Sigmoid colon (tissue), 7 donors: Measurements from ENCODE around the gene DNAJC15. TPM values are rescaled to one million over a fixed set of nuclear protein-coding genes. Genes with fewer than 3 reads are reported as not detected.
"Not testable (repeated sequence)": the region's sequence is repeated elsewhere in the genome, so short reads cannot be mapped to it uniquely, and the experiment has no call there.

Experiments used
- DNase-seq: peaks from one replicate; pipeline ENCODE4 v3.0.0-alpha.2; 2019
- H3K27ac ChIP-seq, 4 donors: fragments of 200-600 bp; sonication (generic); one replicate each; pipeline ENCODE4 v1.5.1; 2016 to 2019; ENCODE audit warnings: mild to moderate bottlenecking in 1 of 4
- H3K27me3 ChIP-seq, 3 donors: fragments of 200-600 bp; sonication (generic); one replicate each; pipeline ENCODE4 v1.5.1; 2019; ENCODE audit warnings: mild to moderate bottlenecking in 1 of 3
- H3K36me3 ChIP-seq, 4 donors: fragments of 200-600 bp; sonication (generic); one replicate each; pipeline ENCODE4 v1.5.1; 2016 to 2019
- H3K4me1 ChIP-seq, 4 donors: fragments of 200-600 bp; sonication (generic); one replicate each; pipeline ENCODE4 v1.5.1; 2017 to 2019
- H3K4me3 ChIP-seq, 4 donors: fragments of 200-600 bp; sonication (generic); one replicate each; pipeline ENCODE4 v1.5.1; 2017 to 2019; ENCODE audit warnings: mild to moderate bottlenecking in 2 of 4, moderate library complexity in 1 of 4
- H3K9me3 ChIP-seq, 4 donors: fragments of 200-600 bp in 3 of 4; sonication (generic) in 3 of 4; one replicate each; pipeline versions ENCODE4 v1.5.1 to v1.6.1; 2013 to 2019
- EP300 ChIP-seq, 4 donors: sonication (generic); formaldehyde crosslinking; IDR thresholded peaks; one replicate each; pipeline ENCODE4 v1.6.1; 2017; ENCODE audit warnings: antibody characterized with exemption in 4 of 4
- POLR2A ChIP-seq, 2 donors: fragments of 450-650 bp; IDR thresholded peaks; one replicate each; pipeline ENCODE4 v1.6.1; 2016; ENCODE audit warnings: antibody characterized with exemption in 2 of 2, mild to moderate bottlenecking in 2 of 2, moderate library complexity in 2 of 2
- POLR2AphosphoS5 ChIP-seq, 4 donors: sonication (generic); formaldehyde crosslinking; IDR thresholded peaks; one replicate each; pipeline ENCODE4 v1.6.1; 2017; ENCODE audit warnings: antibody characterized with exemption in 4 of 4
- WGBS, 2 donors: extraction: QIAGEN DNeasy Blood & Tissue Kit; methylation state at CpG; one replicate each; pipeline ENCODE4 v1.1.7; 2013; 5-methylcytosine and 5-hydroxymethylcytosine counted together
- intact Hi-C: fragments of 100-400 bp; cut with DNase I; formaldehyde crosslinking; loops from one replicate; pipeline ENCODE4 v1.15.1; 2023
- polyA plus RNA-seq, 3 donors: library from polyadenylated mRNA; stranded (reverse); fragments of 200-250 nt; gene quantifications; one replicate each; pipeline ENCODE4 v1.2.3, GENCODE V29; 2013
- total RNA-seq, 4 donors: library from RNA; depleted of rRNA; stranded (reverse); fragments of >200 nt; gene quantifications; one replicate each; pipeline ENCODE4 v1.1.0, GENCODE V29; 2016
- TF ChIP-seq, protein P1 (sequence below), 4 experiments: fragments of 450-650 bp in 3 of 4; fragments of 200-600 bp in 1 of 4; IDR thresholded peaks; one replicate each; pipeline ENCODE4 v1.5.1; 2016 to 2019; ENCODE audit warnings: antibody characterized with exemption in 4 of 4, mild to moderate bottlenecking in 3 of 4, moderate library complexity in 2 of 4
- donor health status: healthy with polysubstance abuse.
- donor health status: Bipolar disorder and iron deficiency.
- donor health status: healthy.

Gene DNAJC15
- total and polyA plus RNA-seq, 7 donors: 13.6 to 38.8 (median 15.3) TPM

DNA sequence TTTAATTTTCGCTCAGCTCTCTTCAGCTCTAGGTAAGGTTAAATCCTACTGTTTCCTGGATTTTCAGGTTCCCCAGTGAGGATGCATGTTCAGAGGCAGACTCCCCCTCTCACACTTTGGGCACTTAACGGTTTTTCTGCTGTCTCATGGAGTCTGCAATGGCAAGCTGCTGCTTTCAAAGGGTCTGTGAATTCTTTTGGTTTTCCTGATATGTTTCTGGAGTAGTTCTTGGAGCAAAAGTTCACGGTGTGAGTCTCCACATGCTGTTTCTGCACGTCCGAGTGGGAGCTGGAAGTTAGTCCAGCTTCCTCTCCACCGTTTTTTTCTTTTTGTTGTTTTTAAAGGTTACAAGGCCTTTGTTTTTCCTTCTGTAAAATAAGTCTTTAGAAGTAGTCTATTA, 35.4 kb downstream of the DNAJC15 start:
- no peak overlapping the region for H3K4me3 ChIP-seq
- intact Hi-C loops: no loop called here
- 89 to 91% methylated on average over 6 of the region's 6 CpGs for WGBS, 2 donors
- H3K4me1 ChIP-seq: peaks cover 0 to 50% (median 30%) of the 10 kb centered on the region in 4 donors
- peak overlapping the region in 1 of 4 donors; percentile 15 for H3K27ac ChIP-seq
- H3K27me3 ChIP-seq: no peaks in the 10 kb centered on the region
- no peak for TF ChIP-seq EP300 (IDR thresholded peaks at IDR 0.05)
- TF ChIP-seq, protein P1, sequence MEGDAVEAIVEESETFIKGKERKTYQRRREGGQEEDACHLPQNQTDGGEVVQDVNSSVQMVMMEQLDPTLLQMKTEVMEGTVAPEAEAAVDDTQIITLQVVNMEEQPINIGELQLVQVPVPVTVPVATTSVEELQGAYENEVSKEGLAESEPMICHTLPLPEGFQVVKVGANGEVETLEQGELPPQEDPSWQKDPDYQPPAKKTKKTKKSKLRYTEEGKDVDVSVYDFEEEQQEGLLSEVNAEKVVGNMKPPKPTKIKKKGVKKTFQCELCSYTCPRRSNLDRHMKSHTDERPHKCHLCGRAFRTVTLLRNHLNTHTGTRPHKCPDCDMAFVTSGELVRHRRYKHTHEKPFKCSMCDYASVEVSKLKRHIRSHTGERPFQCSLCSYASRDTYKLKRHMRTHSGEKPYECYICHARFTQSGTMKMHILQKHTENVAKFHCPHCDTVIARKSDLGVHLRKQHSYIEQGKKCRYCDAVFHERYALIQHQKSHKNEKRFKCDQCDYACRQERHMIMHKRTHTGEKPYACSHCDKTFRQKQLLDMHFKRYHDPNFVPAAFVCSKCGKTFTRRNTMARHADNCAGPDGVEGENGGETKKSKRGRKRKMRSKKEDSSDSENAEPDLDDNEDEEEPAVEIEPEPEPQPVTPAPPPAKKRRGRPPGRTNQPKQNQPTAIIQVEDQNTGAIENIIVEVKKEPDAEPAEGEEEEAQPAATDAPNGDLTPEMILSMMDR (IDR thresholded peaks at IDR 0.05): no peak
- no peak for TF ChIP-seq POLR2A (IDR thresholded peaks at IDR 0.05)
- no peak for TF ChIP-seq POLR2AphosphoS5 (IDR thresholded peaks at IDR 0.05)
- DNase-seq: no peak
- H3K9me3 ChIP-seq: no peaks in the 10 kb centered on the region
- H3K36me3 ChIP-seq: no peaks in the 10 kb centered on the region

DNA sequence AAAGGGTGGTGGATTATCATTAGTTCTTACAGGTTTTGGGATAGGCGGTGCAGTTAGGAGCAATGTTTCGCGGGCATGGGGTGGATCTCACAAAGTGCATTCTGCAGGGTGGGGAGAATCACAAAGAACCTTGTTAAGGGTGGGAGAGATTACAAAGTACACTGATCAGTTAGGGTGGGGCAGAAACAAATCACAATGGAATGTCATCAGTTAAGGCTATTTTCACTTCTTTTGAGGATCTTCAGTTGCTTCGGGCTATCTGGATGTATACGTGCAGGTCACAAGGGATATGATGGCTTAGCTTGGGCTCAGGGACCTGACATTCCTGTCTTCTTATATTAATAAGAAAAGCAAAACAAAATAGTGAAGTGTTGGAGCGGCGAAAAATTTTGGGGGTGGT, 36.4 kb downstream of the DNAJC15 start:
- H3K9me3 ChIP-seq, DNase-seq, H3K36me3 ChIP-seq, intact Hi-C loops, H3K4me3 ChIP-seq, H3K27me3 ChIP-seq, H3K27ac ChIP-seq: not testable (repeated sequence)
- whole genome bisulfite sequencing, 2 donors: 91 to 96% methylated on average over 7 of the region's 7 CpGs
- peaks cover 0 to 41% (median 21%) of the 10 kb centered on the region in 4 donors for H3K4me1 ChIP-seq

- DNase-seq: not testable (repeated sequence)
- 94 to 95% methylated on average over 4 of the region's 4 CpGs for WGBS, 2 donors
Measured at GRCh38 chr13:43060806-43061205, 37.4 kb downstream of the DNAJC15 start.

DNA sequence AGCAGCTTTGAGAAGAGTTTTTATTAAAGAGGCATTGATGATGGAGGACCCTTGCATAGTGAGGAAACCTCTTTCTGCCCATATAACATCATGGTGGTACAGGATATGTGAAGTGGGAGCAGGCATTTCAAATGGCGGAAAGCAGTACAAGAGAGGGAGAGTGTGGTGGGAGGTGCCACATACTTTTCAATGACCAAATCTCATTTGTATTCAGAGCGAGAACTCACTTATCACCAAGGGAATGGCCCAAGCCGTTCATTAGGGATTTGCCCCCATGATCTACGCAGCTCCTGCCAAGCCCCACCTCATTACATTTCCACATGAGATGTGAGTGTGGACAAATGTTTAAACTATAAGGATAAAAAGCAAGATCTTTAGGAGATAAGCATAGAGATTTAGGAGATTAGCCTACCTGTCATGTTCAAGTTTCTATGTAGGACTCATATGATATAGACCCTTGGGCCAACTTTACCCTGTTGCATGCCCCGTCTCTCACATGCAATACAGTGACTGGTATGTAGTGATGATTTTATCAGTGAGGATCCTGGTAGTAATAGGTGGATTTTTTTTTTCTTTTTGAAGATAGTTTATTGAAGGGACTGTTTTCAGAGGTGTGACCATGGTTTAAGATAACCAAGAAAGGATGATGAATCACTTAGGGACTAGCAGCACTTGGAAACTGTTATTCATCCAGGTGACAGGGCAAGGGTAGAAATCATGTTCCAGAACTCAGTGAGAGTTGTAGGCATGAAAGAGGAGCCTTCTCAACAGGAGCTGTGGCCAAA, 38.3 kb downstream of the DNAJC15 start:
- no peak for TF ChIP-seq EP300 (IDR thresholded peaks at IDR 0.05)
- no peak for TF ChIP-seq POLR2A (IDR thresholded peaks at IDR 0.05)
- TF ChIP-seq, protein P1 (IDR thresholded peaks at IDR 0.05): no peak
- TF ChIP-seq POLR2AphosphoS5 (IDR thresholded peaks at IDR 0.05): no peak
- 96 to 97% methylated on average over 5 of the region's 5 CpGs for WGBS, 2 donors
- H3K9me3 ChIP-seq: no peaks in the 10 kb centered on the region
- intact Hi-C loops: no loop called here
- H3K36me3 ChIP-seq: peaks cover 0 to 3% (median 0%) of the 10 kb centered on the region in 4 donors
- no peak for DNase-seq
- H3K4me1 ChIP-seq: peaks cover 0 to 28% (median 15%) of the 10 kb centered on the region in 4 donors
- no peaks in the 10 kb centered on the region for H3K27me3 ChIP-seq
- H3K4me3 ChIP-seq: no peak overlapping the region
- H3K27ac ChIP-seq: no peak overlapping the region

More at GRCh38 chr13:43060806-43061205, 37.4 kb downstream of the DNAJC15 start:
- H3K4me1 ChIP-seq: peaks cover 0 to 36% (median 18%) of the 10 kb centered on the region in 4 donors
- H3K27ac ChIP-seq, H3K4me3 ChIP-seq, H3K36me3 ChIP-seq, H3K27me3 ChIP-seq, intact Hi-C loops, H3K9me3 ChIP-seq: not testable (repeated sequence)

DNA sequence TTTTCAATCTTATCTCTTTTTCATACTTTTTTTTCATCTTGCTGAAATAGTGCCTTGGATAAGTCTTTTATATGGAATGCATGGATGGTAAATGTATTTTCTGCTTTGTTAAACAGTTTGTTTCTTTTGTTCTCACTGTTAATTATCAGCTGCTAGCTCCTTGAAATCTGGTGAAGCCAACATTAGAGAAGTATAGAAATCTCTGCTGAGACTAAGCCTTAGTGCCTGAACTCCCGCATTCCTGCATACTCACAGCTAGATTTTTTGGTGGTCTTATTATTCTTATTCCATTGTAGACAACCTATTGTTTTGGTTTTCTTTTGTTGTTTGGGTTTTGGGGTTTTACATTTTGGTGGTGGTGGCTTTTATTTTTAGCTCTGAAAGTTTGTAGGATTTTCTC, 48.4 kb downstream of the DNAJC15 start:
- no peak overlapping the region for H3K4me3 ChIP-seq
- WGBS, 2 donors: 97 to 98% methylated on average over 1 of the region's 1 CpG

More for the DNA sequence above, 48.4 kb downstream of the DNAJC15 start:
- H3K9me3 ChIP-seq: no peaks in the 10 kb centered on the region
- intact Hi-C loops: no loop called here
- H3K4me1 ChIP-seq: peaks cover 0 to 56% (median 23%) of the 10 kb centered on the region in 4 donors
- H3K36me3 ChIP-seq: peaks cover 0 to under 1% (median 0%) of the 10 kb centered on the region in 4 donors
- TF ChIP-seq, protein P1 (IDR thresholded peaks at IDR 0.05): no peak
- TF ChIP-seq POLR2A (IDR thresholded peaks at IDR 0.05) (no peak), POLR2AphosphoS5 (IDR thresholded peaks at IDR 0.05) (no peak)
- DNase-seq: no peak
- peak overlapping the region in 1 of 4 donors; percentile 8 for H3K27ac ChIP-seq
- no peaks in the 10 kb centered on the region for H3K27me3 ChIP-seq
